HG03064 (cell line): ENCODE data around the gene KRT82.

Source experiments
- ATAC-seq: cut with Tn5 transposase; IDR thresholded peaks from one replicate; pipeline ENCODE4 v1.9.1; 2021; ENCODE audit warnings: low read depth; ENCODE audit not compliant: unreplicated experiment

KRT82 gene

DNA sequence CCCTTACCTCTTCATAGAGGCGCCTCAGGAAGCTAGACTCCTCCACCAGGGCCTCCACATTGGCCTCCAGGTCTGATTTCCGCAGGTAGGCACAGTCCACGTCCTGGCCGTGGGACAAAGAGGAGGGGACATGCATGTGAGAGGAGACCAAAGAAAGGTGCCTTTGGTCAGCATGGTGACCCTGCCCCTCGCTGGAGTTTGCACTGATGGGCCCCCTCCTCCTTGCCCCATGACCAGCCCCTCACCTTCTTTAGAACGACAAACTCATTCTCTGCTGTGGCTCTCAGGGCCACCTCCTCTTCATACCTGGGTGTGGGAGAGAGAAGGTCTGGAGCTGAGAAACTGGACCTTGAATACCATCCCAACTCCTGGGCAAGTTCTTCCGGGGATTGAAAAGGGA lies 42.1 kb downstream of the KRT82 start:
- ATAC-seq = no peak

GRCh38 chr12:52363111-52363679 lies 42.9 kb downstream of the KRT82 start:
- no peak for ATAC-seq

GRCh38 chr12:52362118-52362726 lies 43.9 kb downstream of the KRT82 start:
- ATAC-seq = no peak

- no peak for ATAC-seq
These were observed 44.6 kb downstream of the KRT82 start for GRCh38 chr12:52361553-52361952.

DNA sequence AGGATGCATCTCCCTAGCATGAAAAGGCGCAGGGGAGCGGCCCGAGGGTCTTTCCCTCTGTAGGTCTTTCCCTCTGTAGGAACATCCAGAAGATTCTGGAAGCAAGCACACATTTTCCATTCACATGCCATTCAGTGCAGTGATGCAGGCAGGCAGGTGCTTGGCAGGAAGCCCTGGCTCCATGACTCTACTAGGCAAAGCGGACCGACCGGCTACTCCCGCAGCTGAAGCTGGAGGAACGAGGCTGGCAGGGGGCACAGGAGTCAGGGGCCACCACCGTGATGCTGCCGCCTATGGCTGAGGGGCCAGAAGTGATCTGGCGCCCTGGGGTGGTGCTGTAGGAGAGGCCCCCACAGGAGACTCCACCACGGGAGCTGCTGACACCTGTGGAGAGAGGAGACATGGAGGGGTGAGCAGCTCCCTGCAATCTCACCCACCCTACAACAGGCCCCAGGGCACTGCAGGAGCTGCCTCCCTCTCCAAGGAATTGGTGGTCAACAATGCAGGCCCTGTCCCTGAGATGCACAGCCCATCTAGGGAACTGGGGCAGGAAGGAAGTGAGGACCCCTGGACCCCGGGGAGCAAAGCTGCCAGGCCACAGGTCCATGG lies 45.4 kb downstream of the KRT82 start:
- no peak for ATAC-seq

DNA sequence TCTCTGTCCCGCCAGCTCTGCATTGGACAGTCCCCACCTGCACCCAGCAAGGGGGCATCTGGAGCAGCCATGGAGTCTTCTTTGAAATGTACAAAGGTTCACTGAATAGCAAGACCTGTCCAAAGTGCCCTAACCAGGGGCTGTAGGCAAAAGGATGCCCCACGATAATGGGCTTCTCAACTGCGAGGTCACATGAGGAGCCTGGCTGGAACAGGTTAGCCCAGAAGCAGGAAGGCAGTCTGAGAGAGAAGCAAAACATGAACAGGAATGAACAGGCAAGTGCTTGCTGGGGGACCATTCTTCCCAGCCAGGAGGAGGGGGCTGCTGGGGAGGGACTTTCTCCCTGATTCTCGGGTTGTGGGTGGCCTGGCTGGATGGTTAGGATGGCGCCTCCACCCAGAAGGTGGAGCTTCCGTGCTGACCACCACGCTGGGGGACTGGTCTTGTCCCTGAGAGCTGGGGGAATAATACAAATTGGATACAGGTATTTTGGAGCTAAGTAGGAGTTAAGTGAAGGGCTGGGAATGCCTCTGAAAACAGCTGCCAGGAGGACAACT lies 46.0 kb downstream of the KRT82 start:
- no peak for ATAC-seq

- ATAC-seq = no peak
These were observed 46.5 kb downstream of the KRT82 start for GRCh38 chr12:52359621-52360061.

DNA sequence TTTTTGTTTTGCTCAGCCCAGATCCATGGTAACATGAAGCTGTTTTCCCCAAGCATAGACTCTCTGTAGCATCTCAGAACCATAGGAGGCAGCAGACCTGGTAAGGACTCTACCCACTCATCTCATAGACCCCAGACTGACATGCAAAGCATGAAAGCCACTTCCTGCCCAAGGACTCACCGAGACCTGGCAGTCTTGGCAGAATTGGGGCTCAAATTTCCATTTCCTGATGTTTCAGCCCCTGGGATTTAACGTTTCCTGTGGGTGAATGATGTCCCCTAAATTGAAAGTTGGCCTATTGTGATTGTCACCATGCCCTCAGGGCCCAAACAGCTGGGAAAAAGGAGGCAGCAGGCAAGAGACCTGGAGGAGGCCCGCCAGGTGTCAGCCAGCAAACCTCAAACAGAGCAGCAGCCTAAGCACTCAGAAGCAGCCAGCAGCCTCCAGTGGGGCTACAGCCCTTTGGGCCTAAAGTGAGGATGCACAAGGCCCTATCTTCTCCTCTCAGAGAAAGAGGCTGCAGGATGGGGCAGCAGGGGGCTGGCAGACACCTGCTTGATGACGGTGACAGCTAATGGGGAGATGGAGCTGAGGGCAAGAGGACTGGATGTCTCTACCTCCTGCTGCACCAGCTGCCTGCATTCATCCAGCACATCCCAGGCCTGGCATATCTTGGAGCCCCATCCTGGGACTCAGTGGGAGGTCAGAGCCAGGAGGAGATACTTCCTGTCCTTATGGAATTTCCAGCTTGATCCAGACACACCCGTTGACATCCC lies 47.4 kb downstream of the KRT82 start:
- peak; percentile 82 for ATAC-seq

GRCh38 chr12:52356762-52357580 lies 49.2 kb downstream of the KRT82 start:
- ATAC-seq = no peak

- ATAC-seq = no peak
These were observed 49.9 kb downstream of the KRT82 start for GRCh38 chr12:52356031-52356761.

DNA sequence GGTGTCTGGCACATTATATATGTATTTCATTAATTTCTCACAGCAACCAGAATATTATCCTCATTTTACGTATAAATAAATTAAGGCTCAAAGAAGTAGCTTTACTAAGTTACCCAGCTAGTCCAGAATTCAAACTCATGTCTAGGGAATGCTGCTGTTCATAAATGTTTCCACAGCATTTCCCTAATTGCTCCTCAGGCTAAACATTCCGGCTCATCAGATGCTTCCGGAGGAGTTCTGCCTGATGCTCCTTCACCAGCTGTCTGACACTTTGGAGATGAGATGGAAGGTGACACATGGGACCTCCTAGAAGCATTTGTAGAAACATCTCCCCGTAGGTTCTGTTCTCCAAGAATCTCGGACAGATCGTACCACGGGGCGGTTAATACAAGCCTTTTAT lies 51.0 kb downstream of the KRT82 start:
- ATAC-seq = no peak

- ATAC-seq = no peak
These were observed 51.9 kb downstream of the KRT82 start for GRCh38 chr12:52354200-52354599.

DNA sequence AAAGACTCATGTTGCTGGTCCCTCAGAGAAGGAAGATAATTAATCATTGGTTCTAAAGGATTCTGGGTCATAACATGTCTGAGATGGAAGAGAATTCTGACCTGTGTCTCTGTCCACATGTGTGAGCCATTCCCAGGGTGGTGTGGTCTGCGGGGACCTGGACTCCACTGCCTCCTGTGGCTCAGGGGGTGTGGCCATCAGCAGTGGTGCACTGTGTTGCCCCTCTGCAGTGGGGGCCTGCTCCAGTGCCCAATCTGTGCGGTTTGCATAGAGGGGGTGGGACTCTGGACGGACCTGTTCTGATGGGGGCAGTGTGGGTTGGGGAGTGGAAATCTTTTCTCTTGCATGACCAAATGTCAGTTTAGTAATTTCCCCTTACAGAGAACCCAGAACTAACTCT lies 52.4 kb downstream of the KRT82 start:
- no peak for ATAC-seq

DNA sequence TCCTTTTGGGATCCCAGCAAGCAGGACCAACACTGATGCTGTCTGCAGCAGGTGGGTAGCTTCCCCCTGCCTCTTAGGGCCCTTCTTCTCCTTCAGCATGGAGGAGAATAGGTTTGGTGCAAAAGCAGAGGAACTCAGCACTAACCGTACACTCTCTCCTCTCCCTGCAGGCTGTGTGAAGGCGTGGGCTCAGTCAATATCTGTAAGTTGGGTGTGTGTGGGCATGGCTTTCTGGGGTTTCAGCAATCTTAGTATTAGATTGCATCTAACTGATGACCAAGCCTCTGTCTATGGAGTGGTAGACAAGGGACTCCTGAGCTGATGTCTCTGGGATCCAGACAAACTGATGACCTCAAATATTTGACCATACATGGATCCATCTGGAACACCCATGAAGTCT lies 53.2 kb downstream of the KRT82 start:
- ATAC-seq = no peak

DNA sequence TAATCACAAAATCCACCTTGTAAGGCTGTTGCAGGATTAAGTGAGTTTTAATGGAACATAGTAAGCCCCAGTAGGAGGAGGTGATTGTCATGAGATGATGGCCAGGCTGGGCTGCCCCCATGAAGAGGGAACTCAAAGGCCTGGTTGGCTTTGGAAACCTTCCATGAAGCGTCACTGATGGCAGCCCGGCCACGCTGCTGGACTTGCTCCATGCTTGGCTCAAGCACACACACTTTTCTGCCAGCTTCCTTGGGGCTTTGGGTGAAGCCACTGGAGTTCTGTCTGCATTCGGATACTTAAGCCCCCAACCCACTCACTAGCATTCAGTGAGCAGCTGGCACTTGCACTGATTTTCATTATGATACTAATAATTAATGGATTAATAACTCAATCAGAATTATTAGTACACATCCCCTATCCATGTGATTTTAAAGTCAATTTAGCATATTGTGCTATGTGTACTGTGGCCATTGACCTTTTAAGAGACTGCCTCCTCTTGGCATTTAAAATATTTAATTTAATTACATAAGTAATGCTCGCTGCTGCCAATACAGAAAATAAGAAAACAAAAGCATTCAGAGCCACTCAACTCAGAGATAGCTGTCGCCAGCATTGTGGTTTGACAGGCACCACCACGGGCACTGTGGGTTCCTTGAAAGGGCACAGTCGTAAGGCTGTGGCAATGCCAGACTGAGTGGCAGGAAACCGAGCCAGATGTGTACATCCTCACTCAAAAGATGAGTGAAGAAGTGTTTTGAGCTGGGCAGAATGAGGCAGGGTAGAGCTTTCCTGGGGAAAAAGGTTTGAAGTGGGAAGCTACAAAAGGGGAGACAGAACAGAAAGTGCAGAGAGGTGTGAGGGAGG lies 54.7 kb downstream of the KRT82 start:
- no peak for ATAC-seq

DNA sequence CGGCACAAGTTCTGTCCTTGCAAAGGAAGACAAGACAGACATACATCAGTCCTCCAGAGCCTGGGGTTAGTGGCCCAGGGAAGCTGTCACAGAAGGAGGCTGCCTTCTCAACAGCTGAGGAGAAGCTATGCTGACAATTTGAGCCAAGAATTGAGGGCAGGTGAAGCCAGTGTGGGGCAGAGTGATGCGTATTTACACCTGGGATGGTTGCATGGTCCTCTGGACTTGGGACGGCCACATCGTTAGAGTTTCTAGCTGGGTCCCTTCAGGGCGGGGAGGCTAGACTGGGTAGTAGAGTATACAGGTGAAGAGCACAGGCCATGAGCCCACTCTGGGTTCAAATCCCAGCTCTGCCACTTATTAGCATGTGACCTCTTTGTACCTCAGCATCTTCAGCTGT lies 55.3 kb downstream of the KRT82 start:
- ATAC-seq = no peak

DNA sequence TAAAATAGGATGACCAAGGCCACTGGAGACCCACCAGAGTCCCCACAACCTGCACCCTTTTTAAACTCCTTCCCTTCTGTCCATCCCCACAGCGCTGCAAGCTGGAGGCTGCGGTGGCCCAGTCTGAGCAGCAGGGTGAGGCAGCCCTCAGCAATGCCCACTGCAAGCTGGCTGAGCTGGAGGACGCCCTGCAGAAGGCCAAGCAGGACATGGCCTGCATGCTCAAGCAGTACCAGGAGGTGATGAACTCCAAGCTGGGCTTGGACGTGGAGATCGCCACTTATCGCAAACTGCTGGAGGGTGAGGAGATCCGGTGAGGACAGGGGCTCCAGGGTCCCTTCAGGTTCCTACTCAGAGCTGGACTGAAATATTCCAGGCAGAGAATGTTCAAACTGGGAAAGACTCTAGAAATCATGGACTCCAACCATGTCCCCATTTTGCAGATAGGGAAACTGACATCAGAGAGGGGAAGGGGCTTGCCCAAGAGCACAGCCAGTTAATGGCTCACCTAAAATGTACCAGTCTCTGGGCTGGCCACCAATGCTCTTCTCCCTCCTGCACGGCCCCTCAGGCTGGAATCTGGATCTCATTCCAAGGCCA lies 56.0 kb downstream of the KRT82 start:
- no peak for ATAC-seq

- ATAC-seq = no peak
These were observed 56.9 kb downstream of the KRT82 start for GRCh38 chr12:52349196-52349595.
